OCI-LY7 (cell line): ENCODE results near the gene POTEE. TPM values are rescaled to one million over a fixed set of nuclear protein-coding genes. Genes with fewer than 3 reads are reported as not detected.
"Not testable (repeated sequence)": the region's sequence is repeated elsewhere in the genome, so short reads cannot be mapped to it uniquely, and the experiment has no call there.

Source experiments
- Bru-seq: library from RNA; stranded (reverse); fragments of 400-500 nt; gene quantifications from one replicate; lab custom pipeline; 2021; lab: Mats Ljungman, UMichigan
- BruChase-seq, 2 experiments: library from RNA; stranded (reverse); fragments of 400-500 nt; gene quantifications; one replicate each; lab custom pipeline; 2021; lab: Mats Ljungman, UMichigan
- BruUV-seq: library from RNA; stranded (reverse); fragments of 400-500 nt; replicated peaks from 2 replicates; lab custom pipeline; 2021; lab: Mats Ljungman, UMichigan
- CTCF ChIA-PET: fragments of 300-600 bp; sonication (Branson Sonifier 250); formaldehyde crosslinking; loops from one replicate; lab custom pipeline; 2022; ENCODE audit warnings: antibody characterized with exemption; ENCODE audit not compliant: unreplicated experiment; lab: Charles Lee
- POLR2A ChIA-PET: fragments of 300-600 bp; sonication (Branson Sonifier 250); formaldehyde crosslinking; loops from one replicate; lab custom pipeline; 2022; ENCODE audit warnings: antibody characterized with exemption; lab: Charles Lee
- DNase-seq: peaks from one replicate; pipeline ENCODE4 v3.0.0-alpha.2; 2015; ENCODE audit warnings: low spot score
- H2AFZ ChIP-seq: fragments of 200-600 bp; sonication (generic), shearing (Covaris generic); 2 replicates; pipeline ENCODE4 v1.6.1; 2014; ENCODE audit warnings: mild to moderate bottlenecking, antibody characterized with exemption, low read length, moderate library complexity
- H3K27ac ChIP-seq: fragments of 200-600 bp; sonication (generic); 2 replicates; pipeline ENCODE4 v1.5.1; 2014; ENCODE audit warnings: mixed run types, low read depth, mild to moderate bottlenecking, moderate library complexity, low read length, inconsistent platforms; ENCODE audit not compliant: poor library complexity, severe bottlenecking
- H3K36me3 ChIP-seq: fragments of 200-600 bp; sonication (generic); 2 replicates; pipeline ENCODE4 v1.6.1; 2014; ENCODE audit warnings: mild to moderate bottlenecking, antibody characterized with exemption, low read length, moderate library complexity, mixed read lengths; ENCODE audit not compliant: insufficient read depth
- H3K4me1 ChIP-seq: fragments of 200-600 bp; sonication (generic); 2 replicates; pipeline ENCODE4 v1.5.1; 2014; ENCODE audit warnings: mild to moderate bottlenecking, low read length; ENCODE audit not compliant: insufficient read depth, poor library complexity, severe bottlenecking
- H3K4me2 ChIP-seq: fragments of 200-600 bp; sonication (generic); 2 replicates; pipeline ENCODE4 v1.6.1; 2014; ENCODE audit warnings: mild to moderate bottlenecking, low read length
- H3K4me3 ChIP-seq: fragments of 200-600 bp; sonication (generic); 2 replicates; pipeline ENCODE4 v1.5.1; 2014; ENCODE audit warnings: mild to moderate bottlenecking, low read depth, low read length; ENCODE audit not compliant: poor library complexity, severe bottlenecking
- H3K79me2 ChIP-seq: fragments of 200-600 bp; sonication (generic); 2 replicates; pipeline ENCODE4 v1.6.1; 2016; ENCODE audit warnings: low read depth, mild to moderate bottlenecking, low read length, moderate library complexity, mixed read lengths; ENCODE audit not compliant: insufficient read depth
- H3K9me2 ChIP-seq: fragments of 200-600 bp; sonication (generic); 2 replicates; pipeline ENCODE4 v1.6.1; 2016; ENCODE audit warnings: mild to moderate bottlenecking, low read length, mixed read lengths; ENCODE audit not compliant: insufficient read depth
- H3K9me3 ChIP-seq: fragments of 200-600 bp; sonication (generic); 2 replicates; pipeline ENCODE4 v1.6.1; 2014; ENCODE audit warnings: mild to moderate bottlenecking, mixed run types, low read length, mixed read lengths
- H4K20me1 ChIP-seq: fragments of 200-600 bp; sonication (generic); 2 replicates; pipeline ENCODE4 v1.6.1; 2014; ENCODE audit warnings: mild to moderate bottlenecking, antibody characterized with exemption, low read length, moderate library complexity, mixed read lengths; ENCODE audit not compliant: insufficient read depth
- CTCF ChIP-seq: fragments of 200-600 bp; sonication (generic); conservative IDR thresholded peaks from 2 replicates; pipeline ENCODE4 v1.5.1; 2014; ENCODE audit warnings: mild to moderate bottlenecking, antibody characterized with exemption, low read length, moderate library complexity, mixed read lengths
- EZH2phosphoT487 ChIP-seq: fragments of 200-600 bp; sonication (generic); IDR thresholded peaks from 2 replicates; pipeline ENCODE4 v1.6.1; 2018; ENCODE audit warnings: low read depth, borderline replicate concordance, mild to moderate bottlenecking, mixed run types, antibody characterized with exemption, low read length, moderate library complexity, mixed read lengths
- intact Hi-C: fragments of 100-400 bp; cut with micrococcal nuclease; formaldehyde crosslinking; loops from one replicate; pipeline ENCODE4 v1.10.0; 2022; ENCODE audit not compliant: unreplicated experiment
- long read RNA-seq: library from polyadenylated mRNA; stranded (forward); transcript quantifications from one replicate; pipeline ENCODE4 v2.0.0, GENCODE V29; 2022
- total RNA-seq, 2 experiments: library from RNA; depleted of rRNA in 1 of 2; stranded (reverse); fragments of >200 nt in 1 of 2; shearing (Covaris generic) in 1 of 2; gene quantifications; 2 replicates each; pipeline ENCODE4 v1.2.3, GENCODE V29; 2014 to 2022

POTEE gene
- total RNA-seq (2014; rRNA removed; shearing (Covaris generic)): 0.13 TPM in 1 of 2 replicates, not detected in the other
- total RNA-seq (2022): 0.28 and 0.34 TPM in 2 replicates
- Bru-seq, nascent RNA: percentile 16 among the genes with signal in this experiment
- percentile 29 among the genes with signal in this experiment for BruChase-seq, experiment 1, labeled RNA remaining after a 6-hour chase
- BruChase-seq, experiment 2, labeled RNA remaining after a 2-hour chase: percentile 30 among the genes with signal in this experiment
- long read RNA-seq: 0 reads

- H3K9me3 ChIP-seq, H4K20me1 ChIP-seq, H3K4me2 ChIP-seq, CTCF ChIA-PET, H3K36me3 ChIP-seq, POLR2A ChIA-PET, H3K9me2 ChIP-seq, intact Hi-C loops, H2AFZ ChIP-seq, H3K79me2 ChIP-seq, BruUV-seq, H3K4me3 ChIP-seq, DNase-seq, H3K4me1 ChIP-seq, H3K27ac ChIP-seq: not testable (repeated sequence)
These were observed at the start of gene POTEE for GRCh38 chr2:131209030-131209772. POTEE (plus strand) TSS chr2:131209536; CDS start chr2:131218403, 8,867 bp downstream.

- intact Hi-C loops: not testable (repeated sequence)
- CTCF ChIA-PET: interaction anchor here (0.6 kb wide), 1 partner anchor 337 kb away, joined by 4 read pairs; no protein-coding TSS in a partner anchor
These were observed 43.8 kb upstream of the POTEE start for GRCh38 chr2:131165562-131165961.

GRCh38 chr2:131168538-131168937 lies 40.8 kb upstream of the POTEE start:
- H3K4me3 ChIP-seq: no peak overlapping the region
- H3K4me1 ChIP-seq: no peaks in the 10 kb centered on the region
- TF ChIP-seq CTCF: no peak
- no peak for TF ChIP-seq EZH2phosphoT487
- no peaks in the 10 kb centered on the region for H3K9me3 ChIP-seq
- ChIA-PET POLR2A (interaction anchor here (0.5 kb wide), 1 partner anchor 1211 kb away, joined by 3 read pairs; no protein-coding TSS in a partner anchor), CTCF (no interaction called here)
- H3K27ac ChIP-seq: no peak overlapping the region
- no TSS peak for BruUV-seq
- no peaks in the 10 kb centered on the region for H3K36me3 ChIP-seq
- H3K79me2 ChIP-seq: no peaks in the 10 kb centered on the region
- no peak overlapping the region for H2AFZ ChIP-seq
- H3K4me2 ChIP-seq: no peak overlapping the region
- no peak for DNase-seq
- intact Hi-C loops: no loop called here
- H3K9me2 ChIP-seq: no peaks in the 10 kb centered on the region
- H4K20me1 ChIP-seq: no peaks in the 10 kb centered on the region

More at GRCh38 chr2:131165562-131165961, 43.8 kb upstream of the POTEE start:
- BruUV-seq, H3K79me2 ChIP-seq, H3K4me1 ChIP-seq, H3K4me3 ChIP-seq, H3K9me3 ChIP-seq, H3K9me2 ChIP-seq, DNase-seq, POLR2A ChIA-PET, H3K4me2 ChIP-seq, H3K27ac ChIP-seq, H2AFZ ChIP-seq, H4K20me1 ChIP-seq, H3K36me3 ChIP-seq: not testable (repeated sequence)

- H3K4me2 ChIP-seq, H3K36me3 ChIP-seq, H3K9me2 ChIP-seq, DNase-seq, POLR2A ChIA-PET, H3K4me3 ChIP-seq, intact Hi-C loops, CTCF ChIA-PET, H3K9me3 ChIP-seq, BruUV-seq, H3K4me1 ChIP-seq, H4K20me1 ChIP-seq, H2AFZ ChIP-seq, H3K79me2 ChIP-seq, H3K27ac ChIP-seq: not testable (repeated sequence)
These were observed 31.3 kb upstream of the POTEE start for GRCh38 chr2:131178050-131178449.

- H3K27ac ChIP-seq, H3K9me3 ChIP-seq, H2AFZ ChIP-seq, H3K36me3 ChIP-seq, H3K4me1 ChIP-seq, H4K20me1 ChIP-seq, BruUV-seq, H3K4me3 ChIP-seq, H3K79me2 ChIP-seq, DNase-seq, H3K4me2 ChIP-seq, intact Hi-C loops, H3K9me2 ChIP-seq, POLR2A ChIA-PET, CTCF ChIA-PET: not testable (repeated sequence)
These were observed 30.5 kb upstream of the POTEE start for GRCh38 chr2:131178721-131179418.
